Head of caudate nucleus (tissue), 42 donors: ENCODE results near the gene CLTB.

ENCODE experiments used
- DNase-seq, 42 donors: peaks; one replicate each; pipeline versions ENCODE4 v3.0.0 to v3.0.0-alpha.2; 2020 to 2021; ENCODE audit warnings: mixed read lengths in 7 of 42
- intact Hi-C: fragments of 100-400 bp; cut with DNase I; formaldehyde crosslinking; loops from one replicate; pipeline ENCODE4 v1.15.0; 2022

The CLTB gene

GRCh38 chr5:176364765-176365350 lies 51.5 kb downstream of the CLTB start:
- peak in 3 of 42 donors; percentile 24 to 35 (median 35) for DNase-seq
- intact Hi-C loops, result no loop called here

- no peak for DNase-seq
- intact Hi-C loops, result no loop called here
Measured at GRCh38 chr5:176362233-176362490, 54.2 kb downstream of the CLTB start.

- intact Hi-C loops, result no loop called here
- peak; percentile 90 to 98 (median 96) for DNase-seq
Measured at GRCh38 chr5:176361437-176362232, 54.7 kb downstream of the CLTB start, which contains the start of gene KIAA1191. KIAA1191 (minus strand) TSS chr5:176361764; CDS start chr5:176359508, 2,256 bp downstream.

GRCh38 chr5:176360894-176361436 lies 55.4 kb downstream of the CLTB start:
- DNase-seq, result peak in 23 of 42 donors; percentile 10 to 54 (median 22)
- intact Hi-C loops, result no loop called here

- DNase-seq, result no peak
- intact Hi-C loops, result no loop called here
Measured at GRCh38 chr5:176359658-176360057, 56.7 kb downstream of the CLTB start.

- intact Hi-C loops, result no loop called here
Measured at GRCh38 chr5:176356179-176356566, 60.2 kb downstream of the CLTB start.

GRCh38 chr5:176355400-176356178 lies 60.8 kb downstream of the CLTB start:
- no peak for DNase-seq
- intact Hi-C loops, result no loop called here

More at GRCh38 chr5:176356179-176356566, 60.2 kb downstream of the CLTB start:
- DNase-seq, result no peak

- no peak for DNase-seq
Measured at GRCh38 chr5:176353533-176353932, 62.8 kb downstream of the CLTB start.

GRCh38 chr5:176352116-176352878 lies 64.0 kb downstream of the CLTB start:
- intact Hi-C loops, result no loop called here
- no peak for DNase-seq

More at GRCh38 chr5:176353533-176353932, 62.8 kb downstream of the CLTB start:
- intact Hi-C loops, result no loop called here

- intact Hi-C loops, result no loop called here
- DNase-seq, result no peak
Measured at GRCh38 chr5:176350416-176350815, 65.9 kb downstream of the CLTB start.

GRCh38 chr5:176342766-176343458 lies 73.4 kb downstream of the CLTB start:
- intact Hi-C loops, result no loop called here
- no peak for DNase-seq
